GM12801 (cell line): Measurements from ENCODE around the gene KCNK16.

Experiments used
- CTCF ChIP-seq: IDR thresholded peaks from one replicate; pipeline ENCODE4 v1.5.1; 2011; ENCODE audit warnings: control low read depth; ENCODE audit not compliant: insufficient read length; ENCODE audit errors: extremely low read depth

KCNK16 gene

GRCh38 chr6:39322306-39322850, at the start of gene KCNK16:
Gene KCNK16, minus strand, starts transcription at chr6:39322702. Its CDS starts 162 bp downstream, at chr6:39322540.
- no peak for TF ChIP-seq CTCF

GRCh38 chr6:39370390-39370789, 47.9 kb upstream of the KCNK16 start:
- TF ChIP-seq CTCF, result no peak

DNA sequence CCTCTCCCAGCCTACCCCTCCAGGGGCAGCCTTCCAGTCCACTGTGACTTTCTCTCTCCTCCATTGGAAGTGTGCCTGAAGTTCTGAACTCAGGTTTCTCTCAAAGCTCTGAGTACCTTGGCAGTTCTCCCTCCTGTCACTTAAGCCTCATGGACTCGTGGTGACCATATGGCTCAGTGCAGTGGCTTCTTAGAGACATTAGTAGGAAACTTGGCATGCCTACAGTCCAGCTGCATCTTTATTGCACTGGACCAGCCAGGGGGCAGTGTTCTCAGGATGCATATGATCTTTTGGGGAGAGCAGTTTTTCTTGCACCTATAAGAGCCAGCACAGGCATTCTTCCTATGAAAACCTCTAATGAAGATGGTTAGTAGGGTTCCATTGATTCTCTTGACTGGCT, 47.5 kb upstream of the KCNK16 start:
- TF ChIP-seq CTCF, result no peak

GRCh38 chr6:39367700-39368099, 45.2 kb upstream of the KCNK16 start:
- TF ChIP-seq CTCF, result no peak

DNA sequence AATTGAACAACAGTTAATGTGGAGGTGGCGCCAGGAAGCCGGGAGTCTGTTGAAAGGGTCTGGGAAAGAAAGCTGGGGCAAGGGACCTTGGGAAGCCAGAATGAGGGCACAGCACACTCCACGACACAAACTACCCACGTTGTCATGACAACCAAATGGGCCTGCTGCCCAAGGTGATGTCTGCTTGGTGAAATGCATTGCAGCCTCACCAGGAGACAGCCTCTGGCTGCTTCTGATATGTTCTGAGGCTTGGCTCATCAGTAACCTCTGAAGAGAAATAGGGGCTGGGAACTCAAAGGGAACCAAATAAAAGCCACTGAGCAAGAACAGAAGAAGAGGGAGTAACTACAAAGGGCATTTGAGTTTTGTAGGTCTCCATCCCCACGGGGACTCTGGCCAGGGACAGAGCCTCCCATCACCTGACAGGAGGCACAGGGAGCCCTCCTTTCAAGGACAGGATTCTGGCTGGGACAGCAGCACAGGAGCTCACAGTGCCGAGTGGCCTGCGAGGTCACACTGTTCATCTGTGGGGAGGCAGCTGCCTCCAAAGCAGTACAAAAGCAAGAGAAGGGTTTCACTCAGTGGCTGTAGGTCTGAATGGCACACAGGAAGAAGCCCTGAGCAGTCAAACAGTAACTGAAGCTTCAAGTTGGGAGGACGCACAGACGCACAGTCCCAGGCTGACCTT, 44.6 kb upstream of the KCNK16 start:
- TF ChIP-seq CTCF, result no peak

DNA sequence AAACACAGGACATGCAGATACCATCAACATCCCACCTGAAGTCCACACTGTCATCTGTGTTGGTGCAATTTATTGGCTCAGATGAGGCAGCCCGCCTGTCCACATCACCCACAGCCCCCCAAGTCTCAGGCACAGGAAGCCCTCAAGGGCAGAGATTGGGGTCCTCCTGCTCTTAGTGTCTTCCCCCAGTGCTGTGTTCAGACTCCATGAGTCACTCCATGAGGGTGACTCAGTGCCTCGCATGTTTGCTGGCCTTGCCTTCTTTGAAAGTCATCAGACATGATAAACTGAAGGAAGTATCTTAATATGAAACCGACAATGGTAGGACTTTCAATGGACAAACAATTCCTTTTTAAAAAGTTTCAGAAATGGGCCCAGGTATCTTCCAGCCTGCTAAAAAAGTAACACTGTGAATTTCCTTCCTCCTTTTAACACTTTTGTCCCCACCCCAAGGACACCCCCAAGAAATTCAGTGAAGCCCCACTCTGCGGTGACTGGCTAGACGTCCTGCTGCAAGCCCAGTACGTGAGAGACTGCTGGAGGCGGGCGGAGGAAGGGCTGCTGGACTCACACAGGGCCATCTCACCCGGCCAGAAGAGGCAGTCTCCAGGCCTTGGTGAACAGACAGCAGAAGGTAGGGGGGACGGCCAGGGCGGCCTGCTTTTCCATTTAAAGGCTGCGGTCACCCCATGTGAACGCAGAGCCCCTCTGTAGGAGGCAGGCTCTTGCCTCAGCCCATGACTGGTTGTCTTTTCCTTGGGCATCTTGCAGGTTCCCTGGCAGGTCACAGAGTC, 43.0 kb upstream of the KCNK16 start:
- TF ChIP-seq CTCF, result no peak

GRCh38 chr6:39363280-39363679, 40.8 kb upstream of the KCNK16 start:
- TF ChIP-seq CTCF, result no peak
